Activated CD8-positive, alpha-beta memory T cell treated with anti-CD3 and anti-CD28 coated beads, Interleukin-2, amount 50 U/mL, for 48 hours (primary cell): ENCODE measurements around the gene ZNF679.
"Not testable (repeated sequence)": the region's sequence is repeated elsewhere in the genome, so short reads cannot be mapped to it uniquely, and the experiment has no call there.

Source experiments
- DNase-seq: peaks from one replicate; pipeline ENCODE4 v3.0.0-alpha.2; 2020

ZNF679 gene

GRCh38 chr7:64312826-64313225 is 84.6 kb downstream of the ZNF679 start:
- DNase-seq = no peak

- peak; percentile 86 for DNase-seq
Measured at GRCh38 chr7:64313740-64314491, 85.6 kb downstream of the ZNF679 start, which contains the start of gene ZNF736. Gene ZNF736, plus strand, starts transcription at chr7:64313961. Its CDS starts 190 bp downstream, at chr7:64314151.

GRCh38 chr7:64314566-64314965 is 86.3 kb downstream of the ZNF679 start:
- no peak for DNase-seq

- DNase-seq = not testable (repeated sequence)
Measured at GRCh38 chr7:64316031-64316742, 87.9 kb downstream of the ZNF679 start.
